A549 (cell line): ENCODE measurements around the gene MXD4. TPM values are rescaled to one million over a fixed set of nuclear protein-coding genes. Genes with fewer than 3 reads are reported as not detected.
"Not testable (repeated sequence)": the region's sequence is repeated elsewhere in the genome, so short reads cannot be mapped to it uniquely, and the experiment has no call there.

ENCODE experiments used
- ATAC-seq, 2 experiments: fragments of 200-7000 bp in 1 of 2; fragments of >200 bp in 1 of 2; cut with Nextera tagmentation in 1 of 2; cut with Tn5 transposase in 1 of 2; 3 replicates each; pipeline versions ENCODE4 v1.8.0 to v1.9.1; 2018 to 2020; ENCODE audit warnings: mild to moderate bottlenecking in 1 of 2, moderate library complexity in 1 of 2
- CTCF ChIA-PET: fragments of 300-600 bp; sonication (Branson Sonifier 250); formaldehyde crosslinking; extraction: SDS; loops from one replicate; lab custom pipeline; 2021; ENCODE audit warnings: antibody characterized with exemption, inconsistent platforms; lab: Yijun Ruan, JAX
- POLR2A ChIA-PET: fragments of 350-600 bp; formaldehyde crosslinking; extraction: SDS; loops from one replicate; lab custom pipeline; 2021; ENCODE audit warnings: antibody characterized with exemption, inconsistent platforms; lab: Yijun Ruan, JAX
- DNase-seq, 2 experiments: peaks; one replicate each; pipeline versions ENCODE4 v3.0.0 to v3.0.0-alpha.2; 2011 to 2016; ENCODE audit warnings: low read depth in 1 of 2, low spot score in 1 of 2
- FAIRE-seq: peaks from 2 replicates; lab custom pipeline; 2011; peaks lifted over from hg19 to GRCh38; lab: Jason Lieb, UNC
- H3K27ac ChIP-seq, 2 experiments: fragments of >200 bp; sonication (Bioruptor Twin); formaldehyde crosslinking; 3 replicates each; pipeline ENCODE4 v1.5.1; 2016 to 2017
- H3K4me1 ChIP-seq: fragments of >200 bp; sonication (Bioruptor Twin); formaldehyde crosslinking; 3 replicates; pipeline ENCODE4 v1.6.1; 2016
- H3K4me2 ChIP-seq: fragments of >200 bp; sonication (Bioruptor Twin); formaldehyde crosslinking; 3 replicates; pipeline ENCODE4 v1.6.1; 2016
- H3K4me3 ChIP-seq: fragments of >200 bp; sonication (Bioruptor Twin); formaldehyde crosslinking; 3 replicates; pipeline ENCODE4 v1.5.1; 2016
- H3K9me3 ChIP-seq: fragments of >200 bp; sonication (Bioruptor Twin); formaldehyde crosslinking; 3 replicates; pipeline ENCODE4 v1.6.1; 2016
- CBX8 ChIP-seq: fragments of 200-600 bp; sonication (generic); IDR thresholded peaks from 2 replicates; pipeline ENCODE4 v1.6.1; 2016
- CHD4 ChIP-seq: fragments of 200-600 bp; sonication (generic); IDR thresholded peaks from 2 replicates; pipeline ENCODE4 v1.6.1; 2016; ENCODE audit warnings: antibody characterized with exemption, mild to moderate bottlenecking, borderline replicate concordance
- CTCF ChIP-seq: fragments of >200 bp; sonication (Bioruptor Twin); formaldehyde crosslinking; IDR thresholded peaks from 3 replicates; pipeline ENCODE4 v1.5.1; 2016
- E2F6 ChIP-seq: IDR thresholded peaks from 2 replicates; pipeline ENCODE4 v1.6.1; 2012; ENCODE audit warnings: low read depth, borderline replicate concordance
- FOSB ChIP-seq: fragments of 250-450 bp; sonication (Bioruptor Pico); IDR thresholded peaks from 2 replicates; pipeline ENCODE4 v1.5.0; 2020; ENCODE audit warnings: mild to moderate bottlenecking, moderate library complexity
- GATA3 ChIP-seq: IDR thresholded peaks from 2 replicates; pipeline ENCODE4 v1.6.1; 2012; ENCODE audit warnings: borderline replicate concordance
- HMGXB4 ChIP-seq: fragments of 250-450 bp; sonication (Bioruptor Pico); IDR thresholded peaks from 2 replicates; pipeline ENCODE4 v1.5.0; 2021; ENCODE audit warnings: mild to moderate bottlenecking, moderate library complexity, borderline replicate concordance
- HOXB13 ChIP-seq: fragments of 250-450 bp; sonication (Bioruptor Pico); IDR thresholded peaks from 2 replicates; pipeline ENCODE4 v1.5.0; 2020; ENCODE audit warnings: low read depth, mild to moderate bottlenecking, moderate library complexity
- JUNB ChIP-seq: fragments of >200 bp; sonication (Bioruptor Twin); formaldehyde crosslinking; IDR thresholded peaks from 2 replicates; pipeline ENCODE4 v1.6.1; 2016
- KDM5A ChIP-seq: fragments of 200-600 bp; sonication (generic); IDR thresholded peaks from 2 replicates; pipeline ENCODE4 v1.6.1; 2016; ENCODE audit warnings: antibody characterized with exemption, mild to moderate bottlenecking
- MAZ ChIP-seq: fragments of 150-350 bp; IDR thresholded peaks from 2 replicates; pipeline ENCODE4 v1.6.1; 2014; ENCODE audit warnings: antibody characterized with exemption, low read depth, low read length, borderline replicate concordance
- NFE2L2 ChIP-seq: fragments of 150-350 bp; conservative IDR thresholded peaks from 2 replicates; pipeline ENCODE4 v1.6.1; 2014; ENCODE audit warnings: low read length
- NPAS2 ChIP-seq: fragments of 250-450 bp; sonication (Bioruptor Pico); IDR thresholded peaks from 2 replicates; pipeline ENCODE4 v1.8.0; 2022; ENCODE audit warnings: mild to moderate bottlenecking, moderate library complexity, borderline replicate concordance
- NR3C1 ChIP-seq: fragments of >200 bp; sonication (Bioruptor Twin); formaldehyde crosslinking; IDR thresholded peaks from 3 replicates; pipeline ENCODE4 v1.6.1; 2017
- PHF8 ChIP-seq: fragments of 200-600 bp; sonication (generic); IDR thresholded peaks from 2 replicates; pipeline ENCODE4 v1.6.1; 2016; ENCODE audit warnings: low read depth, mild to moderate bottlenecking, antibody characterized with exemption, moderate library complexity, borderline replicate concordance
- POLR2AphosphoS2 ChIP-seq: conservative IDR thresholded peaks from 2 replicates; pipeline ENCODE4 v1.6.1; 2012; ENCODE audit warnings: low read length, improper control_type of control experiment, inconsistent platforms
- RCOR1 ChIP-seq: fragments of 150-350 bp; IDR thresholded peaks from 2 replicates; pipeline ENCODE4 v1.6.1; 2014; ENCODE audit warnings: antibody characterized with exemption, low read length, low read depth
- RFX5 ChIP-seq: fragments of 450-650 bp; IDR thresholded peaks from 2 replicates; pipeline ENCODE4 v1.7.1; 2014; ENCODE audit warnings: antibody characterized with exemption, mild to moderate bottlenecking, moderate library complexity
- SREBF2 ChIP-seq: fragments of 450-650 bp; IDR thresholded peaks from 2 replicates; pipeline ENCODE4 v1.6.1; 2014; ENCODE audit warnings: mild to moderate bottlenecking, moderate library complexity
- TFCP2L1 ChIP-seq: fragments of 250-450 bp; sonication (Bioruptor Pico); IDR thresholded peaks from 2 replicates; pipeline ENCODE4 v1.5.0; 2021; ENCODE audit warnings: mild to moderate bottlenecking
- USF2 ChIP-seq: fragments of 450-650 bp; IDR thresholded peaks from 2 replicates; pipeline ENCODE4 v1.6.1; 2014; ENCODE audit warnings: antibody characterized with exemption
- WGBS: methylation state at CpG from one replicate; pipeline ENCODE4 v1.1.6; 2017; ENCODE audit errors: missing lambda C conversion rate; 5-methylcytosine and 5-hydroxymethylcytosine counted together
- polyA plus RNA-seq, 4 experiments: library from polyadenylated mRNA; depleted of rRNA in 3 of 4; stranded (reverse); fragments of >200 nt; fragmentation: RNase III in 1 of 4; extraction: RNeasy Plus Mini Kit Qiagen cat#74134 plus additional on column Dnase treatment in 1 of 4; gene quantifications; 2 replicates in 3 of 4; 3 replicates in 1 of 4; pipeline ENCODE4 v1.2.3, GENCODE V29; 2011 to 2017
- TF ChIP-seq, protein P1 (sequence below): IDR thresholded peaks from 2 replicates; pipeline ENCODE4 v1.6.1; 2012
- TF ChIP-seq, protein P2 (sequence below): fragments of 250-450 bp; sonication (Bioruptor Pico); IDR thresholded peaks from 2 replicates; pipeline ENCODE4 v1.5.0; 2020; ENCODE audit warnings: low read depth, mild to moderate bottlenecking, moderate library complexity

MXD4 gene
- polyA plus RNA-seq, 2 of the 4 experiments (the other 2 are of a cell fraction), result 10.8 to 18.5 TPM

DNA sequence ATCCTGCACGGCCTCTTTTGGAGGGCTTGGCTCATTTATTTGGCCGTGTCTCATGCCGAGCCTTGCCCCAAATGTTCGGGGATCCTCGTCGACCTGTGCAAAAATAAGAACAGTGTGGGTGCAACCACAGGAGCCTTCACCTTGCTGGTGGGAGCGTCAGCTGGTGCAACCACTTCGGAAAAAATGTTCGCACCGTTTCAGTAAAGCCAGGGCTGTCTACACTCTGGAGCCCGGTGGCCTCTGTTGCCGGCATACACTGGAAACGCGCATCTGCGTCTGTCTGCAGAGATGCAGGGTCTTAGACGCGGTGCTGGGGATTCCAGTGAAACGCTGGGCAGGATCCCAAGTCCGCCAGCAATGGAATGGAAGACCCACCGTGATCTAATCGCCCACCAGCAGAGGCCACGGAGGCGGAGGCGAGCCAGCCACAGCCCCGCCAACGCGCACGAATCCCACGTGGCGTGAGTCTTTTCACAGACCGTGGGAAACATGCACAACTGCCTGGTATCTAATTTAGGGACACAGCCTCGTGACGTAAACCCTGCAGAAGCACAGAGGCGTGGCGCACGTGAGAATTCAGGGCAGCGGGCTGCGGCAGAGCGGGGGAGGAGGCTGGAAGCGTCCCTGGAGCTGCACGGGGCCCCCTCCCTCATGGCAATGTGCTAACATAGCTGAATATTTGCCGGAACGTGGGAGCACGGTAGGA lies 13.8 kb upstream of the MXD4 start:
- WGBS, result 89% methylated on average over 44 of the region's 44 CpGs
- H3K4me2 ChIP-seq, result no peak overlapping the region
- H3K27ac ChIP-seq, result no peak overlapping the region
- no peaks in the 10 kb centered on the region for H3K9me3 ChIP-seq
- H3K4me3 ChIP-seq, result no peak overlapping the region
- ChIA-PET CTCF (no interaction called here), POLR2A (no interaction called here)
- DNase-seq (no peak), FAIRE-seq (no peak), ATAC-seq (no peak)
- TF ChIP-seq CBX8 (no peak), TFCP2L1 (CRISPR knock-in tag) (no peak), POLR2AphosphoS2 (no peak), SREBF2 (no peak), KDM5A (no peak)
- TF ChIP-seq, protein P1, sequence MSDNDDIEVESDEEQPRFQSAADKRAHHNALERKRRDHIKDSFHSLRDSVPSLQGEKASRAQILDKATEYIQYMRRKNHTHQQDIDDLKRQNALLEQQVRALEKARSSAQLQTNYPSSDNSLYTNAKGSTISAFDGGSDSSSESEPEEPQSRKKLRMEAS, result no peak
- no peaks in the 10 kb centered on the region for H3K4me1 ChIP-seq

DNA sequence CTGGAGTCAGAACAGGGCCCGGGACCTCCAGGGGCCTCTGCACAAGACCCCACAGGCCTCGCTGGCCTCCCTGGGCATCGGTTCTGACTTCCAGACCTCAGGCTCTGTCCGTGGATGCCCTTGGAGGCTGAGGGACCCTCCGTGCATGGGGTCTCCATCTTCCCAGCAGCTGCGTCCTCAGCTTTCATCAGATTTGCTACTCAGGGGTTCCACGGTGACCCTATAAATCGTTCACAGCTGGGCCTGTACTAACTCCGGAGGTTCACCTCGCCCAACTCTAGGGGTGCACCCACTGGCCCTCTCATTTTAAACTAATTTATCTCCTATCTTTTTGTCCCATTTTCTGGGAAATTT lies 13.1 kb upstream of the MXD4 start:
- ATAC-seq, H3K4me2 ChIP-seq, DNase-seq, H3K9me3 ChIP-seq, FAIRE-seq, H3K4me1 ChIP-seq, H3K27ac ChIP-seq, H3K4me3 ChIP-seq, POLR2A ChIA-PET: not testable (repeated sequence)
- 72% methylated on average over 8 of the region's 10 CpGs for WGBS
- CTCF ChIA-PET, result interaction anchor here (1.2 kb wide), 1 partner anchor 167 kb away, joined by 3 read pairs; no protein-coding TSS in a partner anchor

DNA sequence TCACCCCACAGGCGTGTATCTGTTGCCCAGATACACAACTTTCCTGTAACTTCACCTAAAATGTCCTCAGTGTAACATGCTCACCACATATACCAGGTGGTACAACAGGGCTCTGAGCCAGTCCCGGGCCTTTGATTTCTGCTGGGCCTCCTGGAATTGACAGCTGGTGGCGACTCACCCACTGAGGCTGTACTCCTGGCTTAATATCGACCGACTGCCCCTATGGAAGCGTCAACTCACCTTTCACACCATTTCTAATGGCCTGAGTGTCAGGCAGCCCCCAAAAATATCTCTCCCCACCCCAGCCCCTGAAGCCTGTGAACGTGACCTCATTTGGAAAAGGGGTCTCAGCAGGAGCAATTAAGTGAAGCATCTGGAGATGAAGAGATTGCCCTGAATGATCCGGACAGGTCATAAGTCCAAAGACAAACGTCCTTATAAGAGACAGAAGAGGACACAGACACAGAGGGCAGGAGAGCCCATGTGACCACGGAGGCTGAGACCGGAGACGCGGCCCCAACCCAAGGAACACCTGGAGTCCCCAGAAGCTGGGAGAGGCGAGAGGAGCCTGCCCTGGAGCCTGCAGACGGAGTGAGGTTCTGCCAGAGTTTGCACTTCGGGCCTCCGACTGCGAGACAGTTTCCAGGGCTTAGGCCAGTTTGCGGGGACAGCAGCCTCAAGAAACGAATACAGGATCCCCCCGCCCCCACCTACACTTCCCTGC lies 12.6 kb upstream of the MXD4 start:
- DNase-seq, result no peak
- ChIA-PET POLR2A (no interaction called here), CTCF (interaction anchor here (1.2 kb wide), 1 partner anchor 167 kb away, joined by 3 read pairs; no protein-coding TSS in a partner anchor)
- Histone ChIP-seq H3K9me3 (no peaks in the 10 kb centered on the region), H3K4me1 (no peaks in the 10 kb centered on the region), H3K4me2 (no peak overlapping the region), H3K4me3 (no peak overlapping the region), H3K27ac (no peak overlapping the region)
- WGBS, result 80% methylated on average over 16 of the region's 21 CpGs
- no peak for FAIRE-seq
- ATAC-seq, result no peak
- TF ChIP-seq HOXB13 (no peak), NPAS2 (no peak), FOSB (CRISPR knock-in tag) (no peak), MAZ (no peak), GATA3 (no peak), E2F6 (no peak), NR3C1 (no peak), RCOR1 (no peak), JUNB (no peak), CHD4 (no peak)
- TF ChIP-seq, protein P2, sequence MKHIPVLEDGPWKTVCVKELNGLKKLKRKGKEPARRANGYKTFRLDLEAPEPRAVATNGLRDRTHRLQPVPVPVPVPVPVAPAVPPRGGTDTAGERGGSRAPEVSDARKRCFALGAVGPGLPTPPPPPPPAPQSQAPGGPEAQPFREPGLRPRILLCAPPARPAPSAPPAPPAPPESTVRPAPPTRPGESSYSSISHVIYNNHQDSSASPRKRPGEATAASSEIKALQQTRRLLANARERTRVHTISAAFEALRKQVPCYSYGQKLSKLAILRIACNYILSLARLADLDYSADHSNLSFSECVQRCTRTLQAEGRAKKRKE (CRISPR knock-in tag), result no peak

GRCh38 chr4:2273657-2274319 lies 11.9 kb upstream of the MXD4 start:
- ATAC-seq (no peak; a peak in 1 of 6 replicates), FAIRE-seq (no peak), DNase-seq (no peak)
- TF ChIP-seq USF2 (no peak), RFX5 (no peak), CTCF (no peak), HMGXB4 (CRISPR knock-in tag) (no peak), PHF8 (no peak), NFE2L2 (no peak)
- H3K4me3 ChIP-seq, result no peak overlapping the region
- H3K4me2 ChIP-seq, result no peak overlapping the region
- ChIA-PET CTCF (interaction anchor here (1.2 kb wide), 1 partner anchor 168 kb away, joined by 3 read pairs; no protein-coding TSS in a partner anchor), POLR2A (no interaction called here)
- H3K4me1 ChIP-seq, result no peaks in the 10 kb centered on the region
- 71% methylated on average over 11 of the region's 24 CpGs for WGBS
- H3K9me3 ChIP-seq, result no peaks in the 10 kb centered on the region
- no peak overlapping the region for H3K27ac ChIP-seq
